GM12878 (cell line): ENCODE data around the gene LIPE.

Experiments
- CBX3 ChIP-seq: fragments of 200-600 bp; sonication (generic); IDR thresholded peaks from 2 replicates; pipeline ENCODE4 v1.6.1; 2016; ENCODE audit warnings: low read depth, borderline replicate concordance
- ESRRA ChIP-seq: IDR thresholded peaks from 2 replicates; pipeline ENCODE4 v1.6.1; 2012; ENCODE audit warnings: mild to moderate bottlenecking, low read length, improper control_type of control experiment
- HCFC1 ChIP-seq: fragments of 150-350 bp; IDR thresholded peaks from 2 replicates; pipeline ENCODE4 v1.6.1; 2014; ENCODE audit warnings: low read length
- POU2F2 ChIP-seq: IDR thresholded peaks from 3 replicates; pipeline ENCODE4 v1.6.1; 2011; ENCODE audit warnings: low read depth, mild to moderate bottlenecking, low read length, borderline replicate concordance
- REST ChIP-seq: IDR thresholded peaks from 2 replicates; pipeline ENCODE4 v1.6.1; 2012; ENCODE audit warnings: mild to moderate bottlenecking, low read depth, low read length
- ZBTB11 ChIP-seq: fragments of 450-650 bp; formaldehyde crosslinking; IDR thresholded peaks from 2 replicates; pipeline ENCODE4 v1.5.0; 2022; ENCODE audit warnings: mild to moderate bottlenecking, missing genetic modification characterization
- ZBTB33 ChIP-seq: fragments of 450-650 bp; IDR thresholded peaks from 2 replicates; pipeline ENCODE4 v1.6.1; 2017; ENCODE audit warnings: mild to moderate bottlenecking

GRCh38 chr19:42419309-42419708 is 7.9 kb downstream of the LIPE start:
- TF ChIP-seq POU2F2, result no peak
- no peak for TF ChIP-seq ESRRA
- TF ChIP-seq ZBTB11 (CRISPR knock-in tag), result no peak
- TF ChIP-seq HCFC1, result no peak
- no peak for TF ChIP-seq CBX3
- no peak for TF ChIP-seq REST
- no peak for TF ChIP-seq ZBTB33
